HG02885 (cell line): Measurements from ENCODE around the gene MEAF6.

Experiments used
- ATAC-seq: cut with Tn5 transposase; IDR thresholded peaks from one replicate; pipeline ENCODE4 v1.9.1; 2021; ENCODE audit warnings: mild to moderate bottlenecking; ENCODE audit not compliant: unreplicated experiment, poor library complexity

Gene MEAF6

DNA sequence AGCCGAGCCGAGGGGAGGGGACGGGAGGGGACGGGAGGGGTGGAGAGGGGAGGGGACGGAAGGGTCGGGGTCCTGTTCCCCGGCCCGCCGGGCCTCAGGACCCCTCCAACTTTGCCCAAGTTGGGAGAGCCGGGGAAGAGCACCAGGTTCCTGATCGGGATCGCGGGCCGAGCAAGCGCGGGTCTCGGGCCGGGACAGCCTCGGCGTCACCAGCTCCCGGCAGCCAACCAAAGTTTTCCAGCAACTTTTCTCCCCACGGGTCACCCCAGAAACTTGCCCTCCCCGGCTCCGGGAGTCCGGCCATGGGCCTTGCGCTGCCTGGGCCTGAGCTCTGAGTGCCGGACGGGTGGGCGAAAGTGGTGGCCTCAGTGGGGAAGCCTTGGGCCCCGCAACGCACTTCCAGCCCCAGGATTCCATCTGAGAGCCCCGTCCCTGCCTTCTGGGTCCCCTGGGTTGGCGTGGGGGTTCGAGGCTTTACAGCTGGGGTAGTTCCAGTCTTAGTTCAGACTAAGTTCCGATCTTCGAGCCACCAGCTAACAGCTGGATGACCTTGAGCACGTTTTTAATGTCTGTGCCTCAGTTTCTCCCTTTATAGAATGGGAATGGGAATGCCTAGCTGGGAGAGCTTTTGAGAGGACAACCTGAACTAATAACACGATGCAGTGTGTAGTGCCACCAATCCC lies 39.7 kb downstream of the MEAF6 start:
- peak; percentile 0 for ATAC-seq

DNA sequence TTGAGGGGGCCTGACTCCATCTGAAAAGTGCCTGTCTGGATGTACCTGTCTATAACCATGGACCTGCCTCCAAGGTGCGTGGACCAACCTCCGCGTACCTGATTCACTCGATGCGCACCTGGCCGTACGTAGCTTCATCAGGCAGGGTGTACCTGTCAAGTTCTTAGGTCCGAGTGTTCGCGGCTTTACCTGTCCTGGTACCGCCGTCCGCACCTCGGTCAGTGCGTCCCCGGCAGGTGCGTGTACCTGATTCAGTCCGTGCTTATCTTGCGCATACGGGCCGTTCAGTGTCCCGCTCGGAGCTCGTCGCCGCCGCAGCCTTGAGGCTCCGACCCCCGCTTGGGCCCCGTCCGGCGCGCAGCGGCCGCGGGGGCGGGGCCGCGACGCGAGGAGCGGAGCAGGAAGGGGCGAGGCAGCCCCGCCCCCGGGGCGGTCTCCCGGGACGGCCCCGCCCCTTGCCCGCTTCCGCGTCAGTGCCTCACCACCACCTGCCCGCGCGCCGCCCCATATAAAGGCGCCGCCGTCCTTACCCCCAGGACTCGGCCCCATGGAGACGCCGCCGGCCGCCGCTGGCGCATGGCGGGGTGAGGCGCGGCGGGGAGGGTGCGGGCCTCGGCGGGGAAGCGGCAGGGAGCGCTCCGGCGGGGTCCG lies 40.4 kb downstream of the MEAF6 start, which contains the start of gene ZC3H12A:
TSS of gene ZC3H12A (plus strand) at position 535 of the 651 bp plus-strand sequence. CDS start 917 bp downstream, outside the sequence.
- peak; percentile 78 for ATAC-seq

DNA sequence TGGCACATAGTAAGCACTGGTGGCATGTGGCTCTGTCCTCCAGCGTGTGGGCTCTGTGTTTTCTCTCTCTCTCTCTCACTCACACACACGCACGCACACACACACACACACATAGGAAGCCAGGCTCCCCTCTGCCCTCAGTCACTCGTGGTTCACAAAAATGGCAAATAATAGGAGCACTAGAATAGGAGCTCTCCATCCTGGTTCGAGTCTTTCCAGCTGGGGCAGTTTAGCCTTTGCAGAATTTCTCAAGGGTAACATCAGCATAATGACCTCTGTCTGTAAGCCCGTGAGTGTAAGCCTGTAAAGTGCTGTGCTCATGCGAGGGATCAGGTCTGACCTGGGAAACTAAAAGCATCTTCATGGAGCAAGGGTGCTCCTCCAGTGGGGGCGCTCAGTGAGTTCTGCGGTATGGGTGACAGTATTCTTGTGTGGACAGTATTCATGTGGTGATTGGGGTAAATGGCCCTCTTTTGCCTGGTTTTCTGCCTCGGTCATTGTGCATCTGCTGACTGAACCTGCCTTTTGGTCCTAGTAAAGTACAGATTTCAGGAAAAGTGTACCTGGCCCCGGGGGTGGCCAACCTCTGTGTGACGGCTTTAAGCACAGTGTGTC lies 41.0 kb downstream of the MEAF6 start:
- no peak for ATAC-seq

GRCh38 chr1:37472994-37473393 lies 41.6 kb downstream of the MEAF6 start:
- ATAC-seq = no peak

DNA sequence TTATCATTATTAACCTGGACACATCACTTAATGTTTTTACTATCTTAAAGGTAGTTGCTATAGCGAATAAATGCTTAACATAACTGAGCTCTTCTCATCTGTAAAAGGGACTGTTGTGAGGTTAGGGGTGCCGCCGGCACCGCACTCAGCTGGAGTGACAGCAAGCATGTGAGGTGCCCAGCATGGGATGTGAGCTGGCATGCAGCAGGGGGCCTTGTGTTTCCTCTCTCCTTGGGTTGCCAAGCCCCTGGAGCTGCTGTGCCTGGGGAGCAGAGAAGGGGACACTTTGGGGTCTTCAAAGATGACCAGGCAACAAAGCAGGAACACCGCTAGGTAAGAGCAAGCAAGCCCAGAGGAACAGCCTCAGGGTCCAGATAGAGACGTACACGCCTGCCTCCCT lies 42.3 kb downstream of the MEAF6 start:
- ATAC-seq = no peak

- no peak for ATAC-seq
Measured at GRCh38 chr1:37471345-37472231, 43.0 kb downstream of the MEAF6 start.

DNA sequence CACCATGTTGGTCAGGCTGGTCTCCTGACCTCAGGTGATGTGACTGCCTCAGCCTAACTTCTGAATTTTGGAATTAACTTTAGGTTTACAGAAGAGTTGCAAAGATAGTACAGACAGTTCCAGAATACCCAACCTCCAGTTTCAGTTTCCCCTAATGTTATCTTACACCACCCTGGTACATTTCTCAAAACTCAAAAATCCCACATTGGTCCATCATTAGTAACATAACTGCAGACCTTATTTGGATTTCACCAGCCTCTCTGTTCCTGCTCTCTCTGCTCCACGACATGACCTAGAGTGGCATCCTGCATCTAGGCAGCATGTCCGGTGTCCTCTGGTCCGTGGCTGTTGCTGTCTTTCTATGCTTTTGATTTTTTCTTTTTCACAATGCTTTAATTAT lies 45.2 kb downstream of the MEAF6 start:
- ATAC-seq = no peak

DNA sequence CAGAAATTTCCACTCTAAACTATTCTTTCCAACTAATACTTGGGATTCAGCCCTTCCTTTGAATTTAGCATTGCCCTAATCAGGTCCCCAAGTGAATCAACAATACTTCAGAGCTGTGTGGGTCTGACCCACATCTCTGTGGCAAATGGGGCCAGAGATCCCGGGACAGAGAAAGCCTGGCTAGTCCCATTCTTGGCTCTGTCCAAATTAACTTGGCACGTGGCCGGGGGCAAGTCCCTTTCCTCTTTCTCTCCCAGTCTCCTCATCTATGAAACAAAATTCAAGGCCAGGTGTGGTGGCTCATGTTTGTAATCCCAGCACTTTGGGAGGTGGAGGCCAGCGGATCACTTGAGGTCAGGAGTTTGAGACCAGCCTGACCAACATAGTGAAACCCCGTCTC lies 46.5 kb downstream of the MEAF6 start:
- ATAC-seq = no peak

- ATAC-seq = no peak
Measured at GRCh38 chr1:37465593-37466517, 48.7 kb downstream of the MEAF6 start.

DNA sequence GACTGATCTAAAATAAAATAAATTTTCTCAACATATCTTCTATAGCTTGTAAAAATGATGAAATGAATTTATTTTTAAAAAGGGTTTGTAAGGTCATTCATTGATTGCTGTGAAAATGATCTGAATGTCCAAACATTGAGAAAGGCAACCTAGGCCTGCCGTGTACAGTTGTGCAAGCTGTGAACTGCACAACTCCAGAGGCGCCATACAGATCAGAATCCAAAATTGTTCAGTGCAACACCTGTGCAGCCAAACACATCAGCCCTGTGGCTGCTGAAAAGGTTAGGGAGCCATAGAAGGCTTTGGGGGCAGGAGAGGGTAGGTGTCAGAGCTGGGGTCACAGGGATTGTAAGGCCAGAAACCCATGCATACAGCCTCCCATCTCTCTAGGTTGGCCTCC lies 50.1 kb downstream of the MEAF6 start:
- ATAC-seq = no peak

- ATAC-seq = no peak
Measured at GRCh38 chr1:37461698-37462436, 52.7 kb downstream of the MEAF6 start.

DNA sequence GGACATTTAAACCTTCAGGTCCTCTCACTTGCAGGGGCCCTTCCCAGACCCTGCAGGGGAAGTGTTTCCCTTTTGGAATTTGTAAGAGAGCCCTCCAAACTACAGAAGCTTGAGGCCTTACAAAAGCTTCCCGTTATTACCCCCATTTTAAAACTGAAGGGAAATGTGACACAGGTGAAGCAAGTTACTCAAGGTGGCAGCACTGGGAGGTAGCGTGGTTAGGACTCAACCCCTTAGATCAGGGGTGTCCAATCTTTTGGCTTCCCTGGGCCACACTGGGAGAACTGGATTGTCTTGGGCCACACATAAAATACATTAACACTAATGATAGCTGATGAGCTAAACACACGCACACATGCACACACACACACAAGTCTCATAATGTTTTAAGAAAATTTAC lies 56.0 kb downstream of the MEAF6 start:
- ATAC-seq = no peak

DNA sequence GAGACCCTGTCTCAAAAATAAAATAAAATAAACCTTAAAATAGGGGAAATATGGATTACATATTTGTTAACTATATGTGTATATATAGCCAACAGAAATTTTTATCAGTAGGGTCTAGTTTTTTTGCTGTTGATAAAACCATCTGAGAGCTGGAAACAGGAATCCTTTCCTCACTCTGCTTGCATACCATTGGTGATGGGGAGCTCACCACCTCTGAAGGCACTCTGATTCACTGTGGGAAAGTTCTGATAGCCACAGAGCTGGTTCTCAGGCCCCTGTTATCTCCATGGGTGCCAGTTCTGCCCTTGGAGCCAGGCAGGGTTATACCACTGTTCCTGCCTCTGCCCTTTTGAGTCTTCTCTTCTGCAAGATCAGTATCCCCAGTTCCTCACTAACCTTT lies 58.0 kb downstream of the MEAF6 start:
- no peak for ATAC-seq

GRCh38 chr1:37455516-37455915 lies 59.0 kb downstream of the MEAF6 start:
- ATAC-seq = no peak

- ATAC-seq = no peak
Measured at GRCh38 chr1:37453647-37454046, 60.9 kb downstream of the MEAF6 start.

- no peak for ATAC-seq
Measured at GRCh38 chr1:37452416-37452815, 62.1 kb downstream of the MEAF6 start.

- ATAC-seq = no peak
Measured at GRCh38 chr1:37449936-37450335, 64.6 kb downstream of the MEAF6 start.

GRCh38 chr1:37448691-37449417 lies 65.7 kb downstream of the MEAF6 start:
- ATAC-seq = no peak
